Endothelial cell of umbilical vein (primary cell): ENCODE results near the gene SAMMSON.

Source experiments
- CTCF ChIP-seq, 2 donors: IDR thresholded peaks; 1 replicate in 1 of 2; 2 replicates in 1 of 2; pipeline ENCODE4 v1.5.1; 2011; ENCODE audit warnings: low read length in 2 of 2, mild to moderate bottlenecking in 2 of 2, moderate library complexity in 2 of 2, control low read depth in 1 of 2, inconsistent platforms in 1 of 2, low read depth in 1 of 2; ENCODE audit not compliant: insufficient read depth in 1 of 2; ENCODE audit errors: extremely low read depth in 1 of 2
- EZH2 ChIP-seq: IDR thresholded peaks from 2 replicates; pipeline ENCODE4 v1.6.1; 2012; ENCODE audit warnings: borderline replicate concordance, low read depth, mild to moderate bottlenecking, moderate library complexity, low read length, inconsistent platforms; ENCODE audit not compliant: severe bottlenecking
- FOS ChIP-seq: IDR thresholded peaks from 2 replicates; pipeline ENCODE4 v1.6.1; 2011; ENCODE audit warnings: mild to moderate bottlenecking, low read length, moderate library complexity, borderline replicate concordance; ENCODE audit not compliant: insufficient read depth
- JUN ChIP-seq: IDR thresholded peaks from 2 replicates; pipeline ENCODE4 v1.6.1; 2011; ENCODE audit warnings: borderline replicate concordance, low read depth; ENCODE audit not compliant: insufficient read length, insufficient read depth
- POLR2A ChIP-seq: IDR thresholded peaks from 2 replicates; pipeline ENCODE4 v1.6.1; 2012; ENCODE audit warnings: low read depth, mild to moderate bottlenecking, control low read depth, low read length
- POLR2AphosphoS5 ChIP-seq: IDR thresholded peaks from 2 replicates; pipeline ENCODE4 v1.6.1; 2012; ENCODE audit warnings: low read depth, mild to moderate bottlenecking, control low read depth, low read length, moderate library complexity; ENCODE audit not compliant: insufficient read depth

- TF ChIP-seq CTCF (IDR thresholded peaks at IDR 0.05; ENCODE audit: extremely low read depth in 1 of 2, insufficient read depth in 1 of 2, low read depth in 1 of 2, low read length in 2 of 2) = no peak
- no peak for TF ChIP-seq EZH2
- TF ChIP-seq POLR2A = no peak
- no peak for TF ChIP-seq POLR2AphosphoS5
- no peak for TF ChIP-seq JUN
- TF ChIP-seq FOS = no peak
Observed at GRCh38 chr3:70056081-70056480, 56.5 kb downstream of the SAMMSON start.
